ENCODE measurements around the gene ZGLP1.
"Not testable (repeated sequence)": the region's sequence is repeated elsewhere in the genome, so short reads cannot be mapped to it uniquely, and the experiment has no call there.

ZGLP1 gene

DNA sequence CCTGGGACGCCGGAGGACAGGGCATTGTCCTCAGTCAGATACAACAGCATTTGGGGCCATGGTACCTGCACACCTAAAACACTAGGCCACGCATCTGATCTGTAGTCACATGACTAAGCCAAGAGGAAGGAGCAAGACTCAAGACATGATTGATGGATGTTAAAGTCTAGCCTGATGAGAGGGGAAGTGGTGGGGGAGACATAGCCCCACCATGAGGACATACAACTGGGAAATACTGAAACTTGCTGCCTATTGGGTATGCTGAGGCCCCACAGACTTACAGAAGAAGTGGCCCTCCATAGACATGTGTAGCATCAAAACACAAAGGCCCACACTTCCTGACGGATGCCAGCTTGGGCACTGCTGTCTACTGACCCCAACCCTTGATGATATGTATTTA, 24.2 kb downstream of the ZGLP1 start:
- H3K27me3 ChIP-seq (replicated peaks in 2 of 5; ENCODE audit: control insufficient read depth in 4 of 5, insufficient read depth in 5 of 5, low read length in 4 of 5) = peaks cover 0 to 7% (median 6%) of the 10 kb centered on the region in 5 experiments
- peaks cover under 1 to 60% (median 56%) of the 10 kb centered on the region in 4 experiments for H3K4me1 ChIP-seq (ENCODE audit: control extremely low read depth in 1 of 4, control insufficient read depth in 4 of 4, insufficient read depth in 4 of 4, low read length in 3 of 4)
- H3K9me3 ChIP-seq (ENCODE audit: control extremely low read depth in 1 of 5, control insufficient read depth in 4 of 5, insufficient read depth in 2 of 5, low read depth in 1 of 5, low read length in 4 of 5) = no peaks in the 10 kb centered on the region
- ChIA-PET CTCF (interaction anchor here (0.9 to 7.6 kb wide), 6 partner anchors 15 to 115 kb away, joined by 3 to 83 read pairs (median 6); partner anchors contain the start of genes ICAM1 and RAVER1), POLR2A (interaction anchor here (1.2 to 5.6 kb wide), 2 partner anchors 14 kb away, joined by 3 to 60 read pairs; partner anchors contain the start of gene ICAM1)
- DNase-seq = peak in 1 of 3 donors; percentile 58
- 73% methylated on average over 3 of the region's 4 CpGs for WGBS (ENCODE audit: insufficient coverage)
- no peak overlapping the region for H3K27ac ChIP-seq (ENCODE audit: insufficient read depth in 1 of 2, low read depth in 1 of 2, low read length in 2 of 2, poor library complexity in 1 of 2, severe bottlenecking in 2 of 2)
- no peak overlapping the region for H3K4me3 ChIP-seq (ENCODE audit: control insufficient read depth in 1 of 7, extremely low read depth in 1 of 7, insufficient read depth in 4 of 7, low read depth in 2 of 7, low read length in 6 of 7)
- H3K36me3 ChIP-seq (ENCODE audit: control insufficient read depth in 4 of 4, insufficient read depth in 4 of 4, low read length in 3 of 4) = peaks cover 0 to 24% (median 13%) of the 10 kb centered on the region in 4 experiments

GRCh38 chr19:10284960-10285278, 24.7 kb downstream of the ZGLP1 start:
- ChIA-PET CTCF (interaction anchor here (1.5 to 3.2 kb wide), 2 partner anchors 14 to 37 kb away, joined by 4 to 16 read pairs; partner anchors contain the start of gene ICAM1), POLR2A (interaction anchor here (5.6 kb wide), 1 partner anchor 14 kb away, joined by 60 read pairs; the partner anchor contains the start of gene ICAM1)
- Histone ChIP-seq H3K27ac (ENCODE audit: insufficient read depth in 1 of 2, low read depth in 1 of 2, low read length in 2 of 2, poor library complexity in 1 of 2, severe bottlenecking in 2 of 2) (no peak overlapping the region), H3K4me1 (ENCODE audit: control extremely low read depth in 1 of 4, control insufficient read depth in 4 of 4, insufficient read depth in 4 of 4, low read length in 3 of 4) (peaks cover 4 to 60% (median 56%) of the 10 kb centered on the region in 4 experiments), H3K4me3 (ENCODE audit: control insufficient read depth in 1 of 7, extremely low read depth in 1 of 7, insufficient read depth in 4 of 7, low read depth in 2 of 7, low read length in 6 of 7) (no peak overlapping the region), H3K36me3 (ENCODE audit: control insufficient read depth in 4 of 4, insufficient read depth in 4 of 4, low read length in 3 of 4) (peaks cover 0 to 24% (median 13%) of the 10 kb centered on the region in 4 experiments), H3K9me3 (ENCODE audit: control extremely low read depth in 1 of 5, control insufficient read depth in 4 of 5, insufficient read depth in 2 of 5, low read depth in 1 of 5, low read length in 4 of 5) (no peaks in the 10 kb centered on the region), H3K27me3 (replicated peaks in 2 of 5; ENCODE audit: control insufficient read depth in 4 of 5, insufficient read depth in 5 of 5, low read length in 4 of 5) (peaks cover 0 to 3% (median under 1%) of the 10 kb centered on the region in 5 experiments)
- DNase-seq = no peak
- WGBS (ENCODE audit: insufficient coverage) = 94% methylated on average over 11 of the region's 13 CpGs

DNA sequence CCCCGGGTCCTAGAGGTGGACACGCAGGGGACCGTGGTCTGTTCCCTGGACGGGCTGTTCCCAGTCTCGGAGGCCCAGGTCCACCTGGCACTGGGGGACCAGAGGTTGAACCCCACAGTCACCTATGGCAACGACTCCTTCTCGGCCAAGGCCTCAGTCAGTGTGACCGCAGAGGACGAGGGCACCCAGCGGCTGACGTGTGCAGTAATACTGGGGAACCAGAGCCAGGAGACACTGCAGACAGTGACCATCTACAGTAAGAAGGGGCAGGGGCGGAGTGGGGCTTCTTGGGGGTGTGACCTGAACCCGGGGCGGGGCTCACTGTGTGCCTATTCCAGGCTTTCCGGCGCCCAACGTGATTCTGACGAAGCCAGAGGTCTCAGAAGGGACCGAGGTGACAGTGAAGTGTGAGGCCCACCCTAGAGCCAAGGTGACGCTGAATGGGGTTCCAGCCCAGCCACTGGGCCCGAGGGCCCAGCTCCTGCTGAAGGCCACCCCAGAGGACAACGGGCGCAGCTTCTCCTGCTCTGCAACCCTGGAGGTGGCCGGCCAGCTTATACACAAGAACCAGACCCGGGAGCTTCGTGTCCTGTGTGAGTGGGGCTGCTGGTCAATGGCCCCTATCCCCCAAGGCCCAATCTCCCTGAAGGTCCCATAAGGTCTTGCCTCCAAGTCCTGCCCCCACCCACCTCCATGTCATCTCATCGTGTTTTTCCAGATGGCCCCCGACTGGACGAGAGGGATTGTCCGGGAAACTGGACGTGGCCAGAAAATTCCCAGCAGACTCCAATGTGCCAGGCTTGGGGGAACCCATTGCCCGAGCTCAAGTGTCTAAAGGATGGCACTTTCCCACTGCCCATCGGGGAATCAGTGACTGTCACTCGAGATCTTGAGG, 25.3 kb downstream of the ZGLP1 start:
- no peak for DNase-seq
- ChIA-PET CTCF (interaction anchor here (1.0 to 3.2 kb wide), 4 partner anchors 11 to 37 kb away, joined by 3 to 16 read pairs (median 4); partner anchors contain the start of gene ICAM1), POLR2A (interaction anchor here (1.1 to 5.6 kb wide), 2 partner anchors 13 kb away, joined by 4 to 60 read pairs; partner anchors contain the start of gene ICAM1)
- H3K9me3 ChIP-seq (ENCODE audit: control extremely low read depth in 1 of 5, control insufficient read depth in 4 of 5, insufficient read depth in 2 of 5, low read depth in 1 of 5, low read length in 4 of 5) = no peaks in the 10 kb centered on the region
- H3K27me3 ChIP-seq (replicated peaks in 2 of 5; ENCODE audit: control insufficient read depth in 4 of 5, insufficient read depth in 5 of 5, low read length in 4 of 5) = peaks cover 0 to 3% (median 0%) of the 10 kb centered on the region in 5 experiments
- no peak overlapping the region for H3K4me3 ChIP-seq (ENCODE audit: control insufficient read depth in 1 of 7, extremely low read depth in 1 of 7, insufficient read depth in 4 of 7, low read depth in 2 of 7, low read length in 6 of 7)
- no peak overlapping the region for H3K27ac ChIP-seq (ENCODE audit: insufficient read depth in 1 of 2, low read depth in 1 of 2, low read length in 2 of 2, poor library complexity in 1 of 2, severe bottlenecking in 2 of 2)
- peaks cover 5 to 60% (median 55%) of the 10 kb centered on the region in 4 experiments for H3K4me1 ChIP-seq (ENCODE audit: control extremely low read depth in 1 of 4, control insufficient read depth in 4 of 4, insufficient read depth in 4 of 4, low read length in 3 of 4)
- peaks cover 0 to 24% (median 13%) of the 10 kb centered on the region in 4 experiments for H3K36me3 ChIP-seq (ENCODE audit: control insufficient read depth in 4 of 4, insufficient read depth in 4 of 4, low read length in 3 of 4)
- 98% methylated on average over 30 of the region's 34 CpGs for WGBS (ENCODE audit: insufficient coverage)

- Histone ChIP-seq H3K27ac (ENCODE audit: insufficient read depth in 1 of 2, low read depth in 1 of 2, low read length in 2 of 2, poor library complexity in 1 of 2, severe bottlenecking in 2 of 2) (no peak overlapping the region), H3K4me3 (ENCODE audit: control insufficient read depth in 1 of 7, extremely low read depth in 1 of 7, insufficient read depth in 4 of 7, low read depth in 2 of 7, low read length in 6 of 7) (no peak overlapping the region), H3K27me3 (replicated peaks in 2 of 5; ENCODE audit: control insufficient read depth in 4 of 5, insufficient read depth in 5 of 5, low read length in 4 of 5) (no peaks in the 10 kb centered on the region), H3K36me3 (ENCODE audit: control insufficient read depth in 4 of 4, insufficient read depth in 4 of 4, low read length in 3 of 4) (peaks cover 0 to 24% (median 13%) of the 10 kb centered on the region in 4 experiments), H3K4me1 (ENCODE audit: control extremely low read depth in 1 of 4, control insufficient read depth in 4 of 4, insufficient read depth in 4 of 4, low read length in 3 of 4) (peaks cover 5 to 52% (median 47%) of the 10 kb centered on the region in 4 experiments), H3K9me3 (ENCODE audit: control extremely low read depth in 1 of 5, control insufficient read depth in 4 of 5, insufficient read depth in 2 of 5, low read depth in 1 of 5, low read length in 4 of 5) (no peaks in the 10 kb centered on the region)
- POLR2A ChIA-PET = interaction anchor here (0.6 to 1.1 kb wide), 2 partner anchors 12 to 140 kb away, joined by 3 to 4 read pairs; partner anchors contain the start of gene ICAM1
- 96% methylated on average over 20 of the region's 23 CpGs for WGBS (ENCODE audit: insufficient coverage)
- no peak for DNase-seq
- CTCF ChIA-PET = interaction anchor here (1.0 to 3.2 kb wide), 4 partner anchors 10 to 21 kb away, joined by 3 to 16 read pairs (median 4); partner anchors contain the start of gene ICAM1
Observed at GRCh38 chr19:10283301-10284064, 26.1 kb downstream of the ZGLP1 start.

GRCh38 chr19:10282043-10282442, 27.6 kb downstream of the ZGLP1 start:
- not testable (repeated sequence) for DNase-seq; H3K27ac ChIP-seq (ENCODE audit: insufficient read depth in 1 of 2, low read depth in 1 of 2, low read length in 2 of 2, poor library complexity in 1 of 2, severe bottlenecking in 2 of 2); H3K4me3 ChIP-seq (ENCODE audit: control insufficient read depth in 1 of 7, extremely low read depth in 1 of 7, insufficient read depth in 4 of 7, low read depth in 2 of 7, low read length in 6 of 7); H3K27me3 ChIP-seq (replicated peaks in 2 of 5; ENCODE audit: control insufficient read depth in 4 of 5, insufficient read depth in 5 of 5, low read length in 4 of 5); H3K9me3 ChIP-seq (ENCODE audit: control extremely low read depth in 1 of 5, control insufficient read depth in 4 of 5, insufficient read depth in 2 of 5, low read depth in 1 of 5, low read length in 4 of 5)
- Histone ChIP-seq H3K4me1 (ENCODE audit: control extremely low read depth in 1 of 4, control insufficient read depth in 4 of 4, insufficient read depth in 4 of 4, low read length in 3 of 4) (peaks cover 5 to 38% (median 33%) of the 10 kb centered on the region in 4 experiments), H3K36me3 (ENCODE audit: control insufficient read depth in 4 of 4, insufficient read depth in 4 of 4, low read length in 3 of 4) (peaks cover 0 to 24% (median 13%) of the 10 kb centered on the region in 4 experiments)
- WGBS (ENCODE audit: insufficient coverage) = 100% methylated on average over 5 of the region's 5 CpGs
- CTCF ChIA-PET = interaction anchor here (1.1 to 3.7 kb wide), 3 partner anchors 8 to 12 kb away, joined by 3 to 41 read pairs (median 16); partner anchors contain the start of gene ICAM1
- POLR2A ChIA-PET = interaction anchor here (3.3 kb wide), 1 partner anchor 11 kb away, joined by 25 read pairs; the partner anchor contains the start of gene ICAM1

- no peak overlapping the region for H3K4me3 ChIP-seq (ENCODE audit: control insufficient read depth in 1 of 7, extremely low read depth in 1 of 7, insufficient read depth in 4 of 7, low read depth in 2 of 7, low read length in 6 of 7)
- H3K9me3 ChIP-seq (ENCODE audit: control extremely low read depth in 1 of 5, control insufficient read depth in 4 of 5, insufficient read depth in 2 of 5, low read depth in 1 of 5, low read length in 4 of 5) = no peaks in the 10 kb centered on the region
- CTCF ChIA-PET = interaction anchor here (0.8 to 3.7 kb wide), 7 partner anchors 9 to 111 kb away, joined by 3 to 41 read pairs (median 4); partner anchors contain the start of genes ICAM1 and ICAM5
- peaks cover 5 to 17% (median 13%) of the 10 kb centered on the region in 4 experiments for H3K4me1 ChIP-seq (ENCODE audit: control extremely low read depth in 1 of 4, control insufficient read depth in 4 of 4, insufficient read depth in 4 of 4, low read length in 3 of 4)
- POLR2A ChIA-PET = interaction anchor here (1.4 to 3.3 kb wide), 3 partner anchors 9 to 19 kb away, joined by 3 to 25 read pairs (median 7); partner anchors contain the start of genes ICAM1 and ICAM5
- H3K27me3 ChIP-seq (replicated peaks in 2 of 5; ENCODE audit: control insufficient read depth in 4 of 5, insufficient read depth in 5 of 5, low read length in 4 of 5) = no peaks in the 10 kb centered on the region
- H3K36me3 ChIP-seq (ENCODE audit: control insufficient read depth in 4 of 4, insufficient read depth in 4 of 4, low read length in 3 of 4) = peaks cover 0 to 22% (median 8%) of the 10 kb centered on the region in 4 experiments
- WGBS (ENCODE audit: insufficient coverage) = 57% methylated on average over 4 of the region's 5 CpGs
- DNase-seq = peak in 1 of 3 donors; percentile 43
- no peak overlapping the region for H3K27ac ChIP-seq (ENCODE audit: insufficient read depth in 1 of 2, low read depth in 1 of 2, low read length in 2 of 2, poor library complexity in 1 of 2, severe bottlenecking in 2 of 2)
Observed at GRCh38 chr19:10279737-10280442, 29.7 kb downstream of the ZGLP1 start.

All from common myeloid progenitor, CD34-positive (primary cell).